H1 (cell line): ENCODE results near the gene OAT.

ENCODE experiments used
- EP300 ChIP-seq, 2 experiments: IDR thresholded peaks; 1 replicate in 1 of 2; 2 replicates in 1 of 2; pipeline ENCODE4 v1.6.1; 2011 to 2012; ENCODE audit warnings: low read depth in 2 of 2, low read length in 2 of 2, mild to moderate bottlenecking in 2 of 2, borderline replicate concordance in 1 of 2, inconsistent platforms in 1 of 2, moderate library complexity in 1 of 2
- EZH2 ChIP-seq: fragments of 200-600 bp; sonication (generic); IDR thresholded peaks from 2 replicates; pipeline ENCODE4 v1.7.1; 2012; ENCODE audit warnings: low read depth, mild to moderate bottlenecking, moderate library complexity, low read length, inconsistent platforms; ENCODE audit not compliant: severe bottlenecking
- MAX ChIP-seq: IDR thresholded peaks from 2 replicates; pipeline ENCODE4 v1.6.1; 2012; ENCODE audit warnings: inconsistent platforms
- POLR2A ChIP-seq, 2 experiments: IDR thresholded peaks; 1 replicate in 1 of 2; 2 replicates in 1 of 2; pipeline ENCODE4 v1.6.1; 2011; ENCODE audit warnings: low read depth in 2 of 2, low read length in 2 of 2, mild to moderate bottlenecking in 2 of 2; ENCODE audit errors: control extremely low read depth in 1 of 2
- POLR2AphosphoS5 ChIP-seq: IDR thresholded peaks from 2 replicates; pipeline ENCODE4 v1.6.1; 2011; ENCODE audit warnings: low read depth, low read length
- RAD21 ChIP-seq, 2 experiments: IDR thresholded peaks in 1 of 2; conservative IDR thresholded peaks in 1 of 2; 2 replicates each; pipeline ENCODE4 v1.6.1; 2011; ENCODE audit warnings: low read depth in 2 of 2, low read length in 2 of 2, improper control_type of control experiment in 1 of 2, inconsistent platforms in 1 of 2, mild to moderate bottlenecking in 1 of 2, moderate library complexity in 1 of 2
- SP2 ChIP-seq: IDR thresholded peaks from 2 replicates; pipeline ENCODE4 v1.6.1; 2012; ENCODE audit warnings: mild to moderate bottlenecking, low read length, inconsistent platforms
- SP4 ChIP-seq: IDR thresholded peaks from 2 replicates; pipeline ENCODE4 v1.6.1; 2012; ENCODE audit warnings: low read length, inconsistent platforms
- SRF ChIP-seq: IDR thresholded peaks from 2 replicates; pipeline ENCODE4 v1.6.1; 2011; ENCODE audit warnings: mild to moderate bottlenecking, low read depth, low read length, moderate library complexity
- TF ChIP-seq, protein P1 (sequence below): IDR thresholded peaks from 2 replicates; pipeline ENCODE4 v1.6.1; 2011; ENCODE audit warnings: low read length, improper control_type of control experiment

GRCh38 chr10:124375353-124375614 lies 43.4 kb downstream of the OAT start:
- TF ChIP-seq POLR2AphosphoS5 (no peak), EZH2 (no peak), POLR2A (IDR thresholded peaks at IDR 0.05; ENCODE audit: control extremely low read depth in 1 of 2, low read depth in 2 of 2, low read length in 2 of 2) (no peak), EP300 (IDR thresholded peaks at IDR 0.05; ENCODE audit: borderline replicate concordance in 1 of 2, low read depth in 2 of 2, low read length in 2 of 2) (no peak), MAX (no peak), SP4 (no peak), SP2 (no peak), SRF (no peak), RAD21 (IDR thresholded peaks at IDR 0.05 in 1 of 2, conservative IDR thresholded peaks at IDR 0.05 in 1 of 2; ENCODE audit: low read depth in 2 of 2, low read length in 2 of 2) (no peak)
- TF ChIP-seq, protein P1, sequence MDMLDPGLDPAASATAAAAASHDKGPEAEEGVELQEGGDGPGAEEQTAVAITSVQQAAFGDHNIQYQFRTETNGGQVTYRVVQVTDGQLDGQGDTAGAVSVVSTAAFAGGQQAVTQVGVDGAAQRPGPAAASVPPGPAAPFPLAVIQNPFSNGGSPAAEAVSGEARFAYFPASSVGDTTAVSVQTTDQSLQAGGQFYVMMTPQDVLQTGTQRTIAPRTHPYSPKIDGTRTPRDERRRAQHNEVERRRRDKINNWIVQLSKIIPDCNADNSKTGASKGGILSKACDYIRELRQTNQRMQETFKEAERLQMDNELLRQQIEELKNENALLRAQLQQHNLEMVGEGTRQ: no peak
